Caco-2 (cell line): Measurements from ENCODE around the gene SNIP1. TPM values are rescaled to one million over a fixed set of nuclear protein-coding genes. Genes with fewer than 3 reads are reported as not detected.
"Not testable (repeated sequence)": the region's sequence is repeated elsewhere in the genome, so short reads cannot be mapped to it uniquely, and the experiment has no call there.

Experiments
- BruUV-seq: library from RNA; stranded (reverse); fragments of 400-500 nt; replicated peaks from 2 replicates; lab custom pipeline; 2021; lab: Mats Ljungman, UMichigan
- CTCF ChIA-PET: fragments of 300-600 bp; sonication (Branson Sonifier 250); formaldehyde crosslinking; loops from one replicate; lab custom pipeline; 2022; ENCODE audit warnings: antibody characterized with exemption; lab: Charles Lee
- POLR2A ChIA-PET: fragments of 300-600 bp; sonication (Branson Sonifier 250); formaldehyde crosslinking; loops from one replicate; lab custom pipeline; 2022; ENCODE audit warnings: antibody characterized with exemption; lab: Charles Lee
- DNase-seq, 2 experiments: peaks; one replicate each; pipeline versions ENCODE4 v3.0.0 to v3.0.0-alpha.2; 2020 to 2022
- H3K27me3 ChIP-seq: replicated peaks from 2 replicates; pipeline ENCODE4 v1.6.0; 2011; ENCODE audit warnings: low read length; ENCODE audit not compliant: control insufficient read depth, insufficient read depth
- H3K36me3 ChIP-seq: 2 replicates; pipeline ENCODE4 v1.5.1; 2011; ENCODE audit warnings: low read length; ENCODE audit not compliant: control insufficient read depth, insufficient read depth
- H3K4me1 ChIP-seq: fragments of 250-450 bp; sonication (Bioruptor Pico); 2 replicates; pipeline ENCODE4 v1.5.1; 2020; ENCODE audit warnings: mild to moderate bottlenecking
- H3K4me3 ChIP-seq: 2 replicates; pipeline ENCODE4 v1.5.1; 2011; ENCODE audit warnings: low read depth, mild to moderate bottlenecking, control low read depth, low read length
- H3K9me3 ChIP-seq: fragments of 250-450 bp; sonication (Bioruptor Pico); 2 replicates; pipeline ENCODE4 v1.5.1; 2020; ENCODE audit warnings: mild to moderate bottlenecking, moderate library complexity
- H3K27ac Mint-ChIP-seq: one replicate; pipeline ENCODE4 v1.8.0; 2022; ENCODE audit warnings: mixed read lengths; ENCODE audit not compliant: unreplicated experiment
- H3K27me3 Mint-ChIP-seq: one replicate; pipeline ENCODE4 v1.8.0; 2022; ENCODE audit warnings: mixed read lengths; ENCODE audit not compliant: insufficient read depth, unreplicated experiment
- H3K36me3 Mint-ChIP-seq: one replicate; pipeline ENCODE4 v1.8.0; 2022; ENCODE audit warnings: mild to moderate bottlenecking, mixed read lengths; ENCODE audit not compliant: insufficient read depth, unreplicated experiment
- H3K4me1 Mint-ChIP-seq: one replicate; pipeline ENCODE4 v1.8.0; 2022; ENCODE audit warnings: low read depth, mixed read lengths; ENCODE audit not compliant: unreplicated experiment
- H3K4me3 Mint-ChIP-seq: one replicate; pipeline ENCODE4 v1.8.0; 2022; ENCODE audit warnings: mild to moderate bottlenecking, moderate library complexity, mixed read lengths; ENCODE audit not compliant: unreplicated experiment
- H3K9me3 Mint-ChIP-seq: one replicate; pipeline ENCODE4 v1.8.0; 2022; ENCODE audit warnings: mixed read lengths; ENCODE audit not compliant: unreplicated experiment
- intact Hi-C: fragments of 100-400 bp; cut with micrococcal nuclease; formaldehyde crosslinking; loops from one replicate; pipeline ENCODE4 v1.10.0; 2022; ENCODE audit not compliant: unreplicated experiment
- total RNA-seq: library from RNA; stranded (reverse); gene quantifications from 2 replicates; pipeline ENCODE4 v1.2.3, GENCODE V29; 2022
- TF ChIP-seq, protein P1 (sequence below), 2 experiments: fragments of 200-600 bp in 1 of 2; IDR thresholded peaks; 1 replicate in 1 of 2; 2 replicates in 1 of 2; pipeline versions ENCODE4 v1.5.1 to v1.8.0; 2011 to 2022; ENCODE audit warnings: antibody characterized with exemption in 1 of 2, control low read depth in 1 of 2, inconsistent platforms in 1 of 2, low read depth in 1 of 2, low read length in 1 of 2, mild to moderate bottlenecking in 1 of 2, moderate library complexity in 1 of 2; ENCODE audit not compliant: insufficient read depth in 1 of 2, severe bottlenecking in 1 of 2, unreplicated experiment in 1 of 2

The SNIP1 gene
- total RNA-seq, 1 experiment from 2014 or later, result 13.7 TPM

DNA sequence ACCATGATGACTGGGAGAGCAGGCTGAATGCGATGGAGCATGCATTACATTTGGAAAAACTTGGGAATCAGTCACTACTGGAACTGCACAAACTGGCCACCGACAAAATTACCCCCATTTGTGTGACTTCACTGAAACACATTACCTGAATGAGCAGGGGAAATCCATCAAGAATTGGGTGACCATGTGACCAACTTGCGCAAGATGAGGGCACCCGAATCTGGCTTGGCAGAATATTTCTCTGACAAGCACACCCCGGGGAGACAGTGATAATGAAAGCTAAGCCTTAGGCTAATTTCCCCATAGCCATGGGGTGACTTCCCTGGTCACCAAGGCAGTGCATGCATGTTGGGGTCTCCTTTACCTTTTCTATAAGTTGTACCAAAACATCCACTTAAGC, 9.1 kb downstream of the SNIP1 start:
- Mint-ChIP-seq H3K9me3 (no peaks in the 10 kb centered on the region), H3K4me3 (no peak overlapping the region), H3K27ac (no peak overlapping the region), H3K36me3 (peaks cover 59% of the 10 kb centered on the region), H3K27me3 (no peaks in the 10 kb centered on the region), H3K4me1 (no peaks in the 10 kb centered on the region)
- TF ChIP-seq, protein P1, sequence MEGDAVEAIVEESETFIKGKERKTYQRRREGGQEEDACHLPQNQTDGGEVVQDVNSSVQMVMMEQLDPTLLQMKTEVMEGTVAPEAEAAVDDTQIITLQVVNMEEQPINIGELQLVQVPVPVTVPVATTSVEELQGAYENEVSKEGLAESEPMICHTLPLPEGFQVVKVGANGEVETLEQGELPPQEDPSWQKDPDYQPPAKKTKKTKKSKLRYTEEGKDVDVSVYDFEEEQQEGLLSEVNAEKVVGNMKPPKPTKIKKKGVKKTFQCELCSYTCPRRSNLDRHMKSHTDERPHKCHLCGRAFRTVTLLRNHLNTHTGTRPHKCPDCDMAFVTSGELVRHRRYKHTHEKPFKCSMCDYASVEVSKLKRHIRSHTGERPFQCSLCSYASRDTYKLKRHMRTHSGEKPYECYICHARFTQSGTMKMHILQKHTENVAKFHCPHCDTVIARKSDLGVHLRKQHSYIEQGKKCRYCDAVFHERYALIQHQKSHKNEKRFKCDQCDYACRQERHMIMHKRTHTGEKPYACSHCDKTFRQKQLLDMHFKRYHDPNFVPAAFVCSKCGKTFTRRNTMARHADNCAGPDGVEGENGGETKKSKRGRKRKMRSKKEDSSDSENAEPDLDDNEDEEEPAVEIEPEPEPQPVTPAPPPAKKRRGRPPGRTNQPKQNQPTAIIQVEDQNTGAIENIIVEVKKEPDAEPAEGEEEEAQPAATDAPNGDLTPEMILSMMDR (IDR thresholded peaks at IDR 0.05; ENCODE audit: insufficient read depth in 1 of 2, low read depth in 1 of 2, low read length in 1 of 2, severe bottlenecking in 1 of 2, unreplicated experiment in 1 of 2), result no peak
- ChIA-PET POLR2A (no interaction called here), CTCF (no interaction called here)
- DNase-seq, result no peak
- H3K9me3 ChIP-seq, result no peaks in the 10 kb centered on the region
- H3K4me3 ChIP-seq, result no peak overlapping the region
- H3K36me3 ChIP-seq, result no peaks in the 10 kb centered on the region
- H3K4me1 ChIP-seq, result no peaks in the 10 kb centered on the region
- no peaks in the 10 kb centered on the region for H3K27me3 ChIP-seq
- intact Hi-C loops, result no loop called here
- BruUV-seq, result no TSS peak

DNA sequence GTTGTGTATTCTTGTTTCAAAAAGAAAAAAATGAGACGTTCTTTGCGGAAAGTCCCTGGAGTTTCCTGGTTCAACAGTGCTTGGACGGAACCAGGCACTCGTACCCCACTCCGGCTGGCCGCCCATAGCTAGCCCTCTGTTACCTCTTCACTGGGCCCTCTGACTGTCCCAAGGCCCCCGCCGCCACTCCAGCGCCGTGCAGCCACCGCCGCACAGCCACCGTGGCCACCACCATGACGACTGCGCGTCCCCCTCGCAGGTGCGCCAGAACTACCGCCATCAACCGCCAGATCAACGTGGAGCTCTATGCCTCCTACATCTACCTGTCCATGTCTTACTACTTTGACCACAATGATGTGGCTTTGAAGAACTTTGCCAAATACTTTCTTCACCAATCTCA, 9.6 kb downstream of the SNIP1 start:
- H3K36me3 ChIP-seq, result no peaks in the 10 kb centered on the region
- no peaks in the 10 kb centered on the region for H3K4me1 ChIP-seq
- no peak for DNase-seq
- TF ChIP-seq, protein P1 (IDR thresholded peaks at IDR 0.05; ENCODE audit: insufficient read depth in 1 of 2, low read depth in 1 of 2, low read length in 1 of 2, severe bottlenecking in 1 of 2, unreplicated experiment in 1 of 2), result no peak
- BruUV-seq, result no TSS peak
- Mint-ChIP-seq H3K27me3 (no peaks in the 10 kb centered on the region), H3K4me3 (no peak overlapping the region), H3K27ac (no peak overlapping the region), H3K9me3 (no peaks in the 10 kb centered on the region), H3K4me1 (no peaks in the 10 kb centered on the region), H3K36me3 (peaks cover 54% of the 10 kb centered on the region)
- no peaks in the 10 kb centered on the region for H3K27me3 ChIP-seq
- ChIA-PET CTCF (no interaction called here), POLR2A (no interaction called here)
- H3K4me3 ChIP-seq, result no peak overlapping the region
- no peaks in the 10 kb centered on the region for H3K9me3 ChIP-seq
- intact Hi-C loops, result no loop called here

DNA sequence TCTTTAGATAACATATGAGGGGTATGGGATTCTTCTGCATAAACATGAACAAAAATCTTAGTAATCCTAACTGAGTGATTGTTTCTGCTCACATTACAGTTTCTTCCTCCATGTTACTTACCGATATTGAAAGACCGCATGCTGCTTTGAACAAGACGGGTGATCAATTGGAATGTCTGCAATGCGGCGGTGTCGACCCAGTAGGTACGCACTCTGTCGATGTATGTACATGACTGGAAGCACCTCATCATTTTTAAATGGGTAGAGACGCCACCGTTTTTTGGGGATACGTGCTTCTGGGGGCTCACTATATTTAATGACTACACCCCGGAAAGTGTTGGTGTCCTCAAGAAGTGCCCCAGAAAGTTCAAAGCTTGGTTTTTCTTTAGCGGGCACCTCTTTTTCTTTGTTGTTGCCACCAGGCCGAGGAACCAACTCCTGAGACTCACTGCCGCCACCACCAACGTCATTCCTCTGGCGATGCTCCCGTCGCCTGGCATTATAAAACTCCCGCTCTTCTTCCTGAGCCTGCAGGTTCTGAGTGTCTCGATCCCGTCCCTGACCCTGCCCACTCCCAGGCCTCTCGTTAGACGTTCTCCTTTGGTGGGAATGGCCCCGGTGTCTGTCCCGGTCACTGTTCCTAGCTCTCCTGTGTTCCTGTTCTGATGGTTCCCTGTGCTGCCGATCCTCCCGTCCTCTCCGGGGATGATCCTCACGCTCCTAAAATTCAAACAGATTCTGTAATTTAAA, 13.9 kb downstream of the SNIP1 start:
- Histone ChIP-seq H3K36me3 (no peaks in the 10 kb centered on the region; the same call in 1 of the 2 replicates), H3K4me3 (no peak overlapping the region), H3K4me1 (no peaks in the 10 kb centered on the region), H3K27me3 (no peaks in the 10 kb centered on the region), H3K9me3 (no peaks in the 10 kb centered on the region)
- intact Hi-C loops, result no loop called here
- no peak for DNase-seq
- BruUV-seq, result no TSS peak
- ChIA-PET CTCF (no interaction called here), POLR2A (no interaction called here)
- Mint-ChIP-seq H3K4me3 (no peak overlapping the region), H3K27me3 (no peaks in the 10 kb centered on the region), H3K9me3 (no peaks in the 10 kb centered on the region), H3K4me1 (peaks cover 6% of the 10 kb centered on the region), H3K36me3 (peaks cover 37% of the 10 kb centered on the region), H3K27ac (no peak overlapping the region)
- TF ChIP-seq, protein P1 (IDR thresholded peaks at IDR 0.05; ENCODE audit: insufficient read depth in 1 of 2, low read depth in 1 of 2, low read length in 1 of 2, severe bottlenecking in 1 of 2, unreplicated experiment in 1 of 2), result no peak

DNA sequence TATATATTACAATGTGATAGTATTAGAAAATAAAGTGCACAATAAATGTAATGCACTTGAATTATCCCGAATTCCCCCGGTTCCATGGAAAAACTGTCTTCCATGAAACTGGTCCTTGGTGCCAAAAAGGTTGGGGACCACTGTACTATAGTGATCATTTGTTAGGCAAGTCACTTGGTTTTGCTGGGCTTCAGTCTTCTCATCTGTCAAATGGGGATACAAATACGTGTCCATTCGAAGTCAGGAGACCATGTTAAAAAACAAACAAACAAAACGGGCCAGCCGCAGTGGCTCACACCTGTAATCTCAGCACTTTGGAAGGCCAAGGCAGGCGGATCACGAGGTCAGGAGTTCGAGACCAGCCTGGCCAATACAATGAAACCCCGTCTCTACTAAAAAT, 14.9 kb downstream of the SNIP1 start:
- BruUV-seq, H3K4me1 ChIP-seq, CTCF ChIA-PET, H3K27ac Mint-ChIP-seq, DNase-seq, H3K4me3 ChIP-seq, H3K9me3 ChIP-seq, H3K4me3 Mint-ChIP-seq, H3K27me3 ChIP-seq, intact Hi-C loops, H3K27me3 Mint-ChIP-seq, H3K36me3 ChIP-seq, H3K9me3 Mint-ChIP-seq: not testable (repeated sequence)
- Mint-ChIP-seq H3K36me3 (peaks cover 35% of the 10 kb centered on the region), H3K4me1 (peaks cover 14% of the 10 kb centered on the region)
- POLR2A ChIA-PET, result interaction anchor here (0.8 kb wide), 1 partner anchor 65 kb away, joined by 8 read pairs; no protein-coding TSS in a partner anchor
